ENCODE results near the gene CTNND2. TPM values are rescaled to one million over a fixed set of nuclear protein-coding genes. Genes with fewer than 3 reads are reported as not detected.

Gene CTNND2
- polyA plus RNA-seq, 1 donor from 2014 or later = 67.0 TPM

DNA sequence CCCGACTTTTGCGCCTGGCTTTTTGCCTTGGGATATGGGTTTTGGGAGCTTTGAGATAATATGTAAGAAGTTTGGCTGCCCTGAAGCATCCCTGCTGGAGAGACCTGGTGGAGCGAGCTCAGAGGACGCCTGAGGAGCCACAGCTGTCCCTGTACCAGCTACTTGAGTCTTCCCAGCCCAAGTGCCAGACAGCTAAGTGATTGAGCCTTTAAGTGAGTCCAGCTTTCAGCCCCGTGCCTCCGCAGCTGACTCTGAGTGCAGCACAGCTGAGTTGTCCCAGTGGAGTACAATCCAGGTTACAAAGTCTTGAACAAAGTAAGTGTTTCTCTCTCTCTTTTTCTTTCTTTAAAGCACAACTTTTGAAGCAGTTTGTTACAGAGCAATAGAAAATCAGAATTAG is 939.4 kb downstream of the CTNND2 start:
- no peak overlapping the region for H3K4me2 ChIP-seq (ENCODE audit: low read length)
- no peak overlapping the region for H3K4me3 ChIP-seq (ENCODE audit: low read length)
- TF ChIP-seq MXI1 (conservative IDR thresholded peaks at IDR 0.05; ENCODE audit: poor library complexity, severe bottlenecking) (no peak), RAD21 (conservative IDR thresholded peaks at IDR 0.05) (no peak), TAF1 (IDR thresholded peaks at IDR 0.05; ENCODE audit: low read depth) (no peak), EP300 (conservative IDR thresholded peaks at IDR 0.05; ENCODE audit: poor library complexity, severe bottlenecking) (no peak), EZH2 (IDR thresholded peaks at IDR 0.05; ENCODE audit: borderline replicate concordance, insufficient read depth, low read length, poor library complexity, severe bottlenecking) (no peak), POLR2AphosphoS5 (IDR thresholded peaks at IDR 0.05) (no peak), SMC3 (conservative IDR thresholded peaks at IDR 0.05; ENCODE audit: poor library complexity) (no peak), CTCF (IDR thresholded peaks at IDR 0.05; ENCODE audit: poor library complexity, severe bottlenecking) (no peak)
- TF ChIP-seq, protein P1, sequence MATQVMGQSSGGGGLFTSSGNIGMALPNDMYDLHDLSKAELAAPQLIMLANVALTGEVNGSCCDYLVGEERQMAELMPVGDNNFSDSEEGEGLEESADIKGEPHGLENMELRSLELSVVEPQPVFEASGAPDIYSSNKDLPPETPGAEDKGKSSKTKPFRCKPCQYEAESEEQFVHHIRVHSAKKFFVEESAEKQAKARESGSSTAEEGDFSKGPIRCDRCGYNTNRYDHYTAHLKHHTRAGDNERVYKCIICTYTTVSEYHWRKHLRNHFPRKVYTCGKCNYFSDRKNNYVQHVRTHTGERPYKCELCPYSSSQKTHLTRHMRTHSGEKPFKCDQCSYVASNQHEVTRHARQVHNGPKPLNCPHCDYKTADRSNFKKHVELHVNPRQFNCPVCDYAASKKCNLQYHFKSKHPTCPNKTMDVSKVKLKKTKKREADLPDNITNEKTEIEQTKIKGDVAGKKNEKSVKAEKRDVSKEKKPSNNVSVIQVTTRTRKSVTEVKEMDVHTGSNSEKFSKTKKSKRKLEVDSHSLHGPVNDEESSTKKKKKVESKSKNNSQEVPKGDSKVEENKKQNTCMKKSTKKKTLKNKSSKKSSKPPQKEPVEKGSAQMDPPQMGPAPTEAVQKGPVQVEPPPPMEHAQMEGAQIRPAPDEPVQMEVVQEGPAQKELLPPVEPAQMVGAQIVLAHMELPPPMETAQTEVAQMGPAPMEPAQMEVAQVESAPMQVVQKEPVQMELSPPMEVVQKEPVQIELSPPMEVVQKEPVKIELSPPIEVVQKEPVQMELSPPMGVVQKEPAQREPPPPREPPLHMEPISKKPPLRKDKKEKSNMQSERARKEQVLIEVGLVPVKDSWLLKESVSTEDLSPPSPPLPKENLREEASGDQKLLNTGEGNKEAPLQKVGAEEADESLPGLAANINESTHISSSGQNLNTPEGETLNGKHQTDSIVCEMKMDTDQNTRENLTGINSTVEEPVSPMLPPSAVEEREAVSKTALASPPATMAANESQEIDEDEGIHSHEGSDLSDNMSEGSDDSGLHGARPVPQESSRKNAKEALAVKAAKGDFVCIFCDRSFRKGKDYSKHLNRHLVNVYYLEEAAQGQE (IDR thresholded peaks at IDR 0.05; ENCODE audit: borderline replicate concordance) = no peak

GRCh38 chr5:10958728-10959127 is 945.5 kb downstream of the CTNND2 start:
- H4K20me1 ChIP-seq (ENCODE audit: insufficient read depth) = no peaks in the 10 kb centered on the region
- H3K9me2 ChIP-seq (ENCODE audit: insufficient read depth, low read length) = no peaks in the 10 kb centered on the region

More for the DNA sequence above, 939.4 kb downstream of the CTNND2 start:
- Histone ChIP-seq H3K9me2 (ENCODE audit: insufficient read depth, low read length) (no peaks in the 10 kb centered on the region), H3F3A (ENCODE audit: insufficient read depth, low read length, poor library complexity, severe bottlenecking) (no peaks in the 10 kb centered on the region), H3K27ac (ENCODE audit: low read length) (no peak overlapping the region), H4K20me1 (ENCODE audit: insufficient read depth) (no peaks in the 10 kb centered on the region), H3K9ac (ENCODE audit: low read length) (no peak overlapping the region), H3K79me2 (replicated peaks; ENCODE audit: insufficient read depth, low read length) (no peaks in the 10 kb centered on the region), H3K9me3 (ENCODE audit: low read length) (no peaks in the 10 kb centered on the region), H3K27me3 (ENCODE audit: insufficient read depth, low read depth, low read length) (no peaks in the 10 kb centered on the region), H3K36me3 (ENCODE audit: insufficient read depth, low read length) (no peaks in the 10 kb centered on the region), H2AFZ (ENCODE audit: low read depth, low read length) (no peak overlapping the region)

More at GRCh38 chr5:10958728-10959127, 945.5 kb downstream of the CTNND2 start:
- no peaks in the 10 kb centered on the region for H3K27me3 ChIP-seq (ENCODE audit: insufficient read depth, low read depth, low read length)
- H3K4me2 ChIP-seq (ENCODE audit: low read length) = no peak overlapping the region
- H2AFZ ChIP-seq (ENCODE audit: low read depth, low read length) = no peak overlapping the region
- H3K9me3 ChIP-seq (ENCODE audit: low read length) = no peaks in the 10 kb centered on the region
- no peaks in the 10 kb centered on the region for H3K79me2 ChIP-seq (replicated peaks; ENCODE audit: insufficient read depth, low read length)
- no peak overlapping the region for H3K27ac ChIP-seq (ENCODE audit: low read length)
- H3K36me3 ChIP-seq (ENCODE audit: insufficient read depth, low read length) = no peaks in the 10 kb centered on the region
- H3K9ac ChIP-seq (ENCODE audit: low read length) = no peak overlapping the region
- TF ChIP-seq TAF1 (IDR thresholded peaks at IDR 0.05; ENCODE audit: low read depth) (no peak), CTCF (IDR thresholded peaks at IDR 0.05; ENCODE audit: poor library complexity, severe bottlenecking) (no peak), SMC3 (conservative IDR thresholded peaks at IDR 0.05; ENCODE audit: poor library complexity) (no peak), POLR2AphosphoS5 (IDR thresholded peaks at IDR 0.05) (no peak), EP300 (conservative IDR thresholded peaks at IDR 0.05; ENCODE audit: poor library complexity, severe bottlenecking) (no peak), MXI1 (conservative IDR thresholded peaks at IDR 0.05; ENCODE audit: poor library complexity, severe bottlenecking) (no peak), EZH2 (IDR thresholded peaks at IDR 0.05; ENCODE audit: borderline replicate concordance, insufficient read depth, low read length, poor library complexity, severe bottlenecking) (no peak), RAD21 (conservative IDR thresholded peaks at IDR 0.05) (no peak)
- TF ChIP-seq, protein P1 (IDR thresholded peaks at IDR 0.05; ENCODE audit: borderline replicate concordance) = no peak
- no peaks in the 10 kb centered on the region for H3F3A ChIP-seq (ENCODE audit: insufficient read depth, low read length, poor library complexity, severe bottlenecking)
- H3K4me3 ChIP-seq (ENCODE audit: low read length) = no peak overlapping the region
